PFSK-1 (cell line): ENCODE data around the gene AGMO.

Experiments used
- FOXP2 ChIP-seq: optimal IDR thresholded peaks from 2 replicates; pipeline ENCODE3; 2011; ENCODE audit warnings: borderline replicate concordance, control low read depth, inconsistent platforms; ENCODE audit not compliant: insufficient read depth; ENCODE audit errors: extremely low read length, extremely low read depth
- POLR2AphosphoS5 ChIP-seq: IDR thresholded peaks from 2 replicates; pipeline ENCODE4 v1.6.1; 2012; ENCODE audit warnings: low read depth, mild to moderate bottlenecking, control low read depth, low read length, moderate library complexity
- REST ChIP-seq, 2 experiments: IDR thresholded peaks; 2 replicates each; pipeline versions ENCODE4 v1.6.1 to v1.8.0; 2011 to 2012; ENCODE audit warnings: low read depth in 2 of 2, low read length in 2 of 2, control low read depth in 1 of 2, inconsistent platforms in 1 of 2, mild to moderate bottlenecking in 1 of 2, moderate library complexity in 1 of 2; ENCODE audit not compliant: insufficient read depth in 1 of 2
- SIN3A ChIP-seq: IDR thresholded peaks from 2 replicates; pipeline ENCODE4 v1.6.1; 2012; ENCODE audit warnings: mild to moderate bottlenecking, low read length, moderate library complexity, borderline replicate concordance; ENCODE audit not compliant: insufficient read depth
- TAF1 ChIP-seq: IDR thresholded peaks from 2 replicates; pipeline ENCODE4 v1.6.1; 2012; ENCODE audit warnings: low read length, control low read depth, borderline replicate concordance; ENCODE audit not compliant: insufficient read depth

The AGMO gene

DNA sequence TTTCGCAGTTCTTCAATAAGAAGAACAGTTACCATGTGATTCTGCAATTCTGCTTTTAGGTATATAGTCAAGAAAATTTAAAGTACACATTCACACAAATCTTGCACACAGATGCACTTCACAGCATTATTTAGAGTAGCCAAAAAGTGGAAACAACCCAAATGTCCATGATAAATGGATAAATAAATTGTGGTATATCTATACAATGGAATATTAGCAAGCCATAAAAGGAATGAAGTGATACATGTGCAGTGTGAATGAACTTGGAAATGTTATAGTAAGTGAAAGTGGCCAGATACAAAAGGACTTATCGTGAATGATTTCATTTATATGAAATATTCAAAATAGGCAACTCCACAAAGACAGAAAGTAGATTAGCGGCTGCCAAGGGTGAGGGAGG, 109.1 kb downstream of the AGMO start:
- TF ChIP-seq POLR2AphosphoS5 (no peak), REST (IDR thresholded peaks at IDR 0.05; ENCODE audit: insufficient read depth in 1 of 2, low read depth in 2 of 2, low read length in 2 of 2) (no peak), TAF1 (no peak), SIN3A (no peak), FOXP2 (no peak)

DNA sequence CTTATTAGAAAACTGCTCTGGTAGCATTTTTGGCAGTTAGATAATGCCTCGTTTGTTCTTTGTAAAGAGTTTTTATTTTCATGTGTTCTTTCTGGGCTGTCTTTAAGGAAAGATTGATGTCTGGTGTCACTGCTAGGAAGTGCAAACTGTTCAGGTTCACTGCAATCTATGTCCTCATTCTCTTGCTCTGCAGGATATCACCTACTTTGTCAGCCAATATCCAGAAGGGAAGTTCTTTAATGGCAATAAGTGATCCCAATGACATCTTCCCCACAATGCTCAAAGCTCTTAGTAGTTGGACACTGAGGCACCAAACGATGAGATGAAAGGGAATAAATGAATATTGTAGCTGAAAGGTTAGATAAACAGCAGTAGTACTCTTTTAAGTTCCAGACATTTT, 115.1 kb downstream of the AGMO start:
- TF ChIP-seq POLR2AphosphoS5 (no peak), SIN3A (no peak), REST (IDR thresholded peaks at IDR 0.05; ENCODE audit: insufficient read depth in 1 of 2, low read depth in 2 of 2, low read length in 2 of 2) (no peak), TAF1 (no peak), FOXP2 (no peak)

- TF ChIP-seq REST (IDR thresholded peaks at IDR 0.05; ENCODE audit: insufficient read depth in 1 of 2, low read depth in 2 of 2, low read length in 2 of 2) (no peak), SIN3A (no peak)
Observed at GRCh38 chr7:15446280-15446679, 115.5 kb downstream of the AGMO start.

DNA sequence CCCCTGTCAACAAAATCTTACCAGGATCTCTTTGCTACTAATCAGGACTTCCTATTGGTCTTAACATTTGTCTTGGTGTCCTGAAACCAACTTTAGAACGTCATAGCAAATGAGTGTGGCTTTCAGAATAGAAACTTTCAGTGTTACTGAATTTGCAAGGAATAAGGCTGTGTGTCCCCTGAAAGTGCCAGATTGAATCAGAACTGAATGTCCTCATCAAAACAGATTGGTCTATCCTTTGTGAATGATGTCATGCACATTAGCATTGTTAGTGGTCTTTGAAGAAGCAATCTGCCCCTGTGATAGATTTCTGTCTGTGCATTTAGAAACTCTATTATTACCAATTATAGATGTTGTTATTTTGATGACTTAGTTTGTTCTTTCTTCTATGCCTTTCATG, 119.9 kb downstream of the AGMO start:
- TF ChIP-seq TAF1 = no peak
- no peak for TF ChIP-seq SIN3A
- no peak for TF ChIP-seq REST (IDR thresholded peaks at IDR 0.05; ENCODE audit: insufficient read depth in 1 of 2, low read depth in 2 of 2, low read length in 2 of 2)
- TF ChIP-seq POLR2AphosphoS5 = no peak
- no peak for TF ChIP-seq FOXP2

- TF ChIP-seq TAF1 (no peak), POLR2AphosphoS5 (no peak), SIN3A (no peak), REST (IDR thresholded peaks at IDR 0.05; ENCODE audit: insufficient read depth in 1 of 2, low read depth in 2 of 2, low read length in 2 of 2) (no peak), FOXP2 (no peak)
Observed at GRCh38 chr7:15440482-15440881, 121.3 kb downstream of the AGMO start.
